ENCODE data around the gene CTU2. TPM values are rescaled to one million over a fixed set of nuclear protein-coding genes. Genes with fewer than 3 reads are reported as not detected.

The CTU2 gene
- total RNA-seq, 1 experiment from 2014 or later = 52.4 TPM

GRCh38 chr16:88733630-88734360 lies 27.5 kb downstream of the CTU2 start (continued):
- TF ChIP-seq ZNF396 (CRISPR knock-in tag; IDR thresholded peaks at IDR 0.05; ENCODE audit: borderline replicate concordance) = no peak
- TF ChIP-seq ZNF232 (CRISPR knock-in tag; IDR thresholded peaks at IDR 0.05) = no peak
- TF ChIP-seq, protein P1, sequence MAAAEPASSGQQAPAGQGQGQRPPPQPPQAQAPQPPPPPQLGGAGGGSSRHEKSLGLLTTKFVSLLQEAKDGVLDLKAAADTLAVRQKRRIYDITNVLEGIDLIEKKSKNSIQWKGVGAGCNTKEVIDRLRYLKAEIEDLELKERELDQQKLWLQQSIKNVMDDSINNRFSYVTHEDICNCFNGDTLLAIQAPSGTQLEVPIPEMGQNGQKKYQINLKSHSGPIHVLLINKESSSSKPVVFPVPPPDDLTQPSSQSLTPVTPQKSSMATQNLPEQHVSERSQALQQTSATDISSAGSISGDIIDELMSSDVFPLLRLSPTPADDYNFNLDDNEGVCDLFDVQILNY (CRISPR knock-in tag; IDR thresholded peaks at IDR 0.05) = no peak
- TF ChIP-seq HMGA2 (CRISPR knock-in tag; IDR thresholded peaks at IDR 0.05) = no peak
- no peak for TF ChIP-seq TEAD1 (CRISPR knock-in tag; IDR thresholded peaks at IDR 0.05)
- TF ChIP-seq FOXK1 (CRISPR knock-in tag; IDR thresholded peaks at IDR 0.05) = no peak
- TF ChIP-seq OVOL2 (CRISPR knock-in tag; IDR thresholded peaks at IDR 0.05; ENCODE audit: borderline replicate concordance) = no peak

DNA sequence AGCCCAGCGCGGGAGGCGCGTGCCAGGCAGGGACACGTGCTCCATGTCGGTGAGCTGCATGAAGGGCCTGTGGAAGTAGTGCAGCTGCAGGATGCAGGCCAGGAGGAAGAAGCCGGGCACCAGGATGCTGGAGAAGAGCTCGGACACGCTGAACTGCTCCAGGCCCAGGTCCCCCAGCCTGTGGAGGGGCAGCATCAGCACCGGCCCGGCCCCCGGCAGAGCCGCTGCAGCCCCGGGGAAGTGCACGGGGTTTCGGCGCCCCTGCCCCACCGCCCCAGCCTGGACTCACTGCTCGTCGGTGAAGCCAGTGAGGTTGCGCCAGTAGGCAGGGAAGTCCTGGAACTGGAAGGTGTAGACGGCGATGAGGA lies 28.0 kb downstream of the CTU2 start:
- TF ChIP-seq TCF7 (CRISPR knock-in tag; IDR thresholded peaks at IDR 0.05; ENCODE audit: low read depth) (no peak), FOXP1 (CRISPR knock-in tag; IDR thresholded peaks at IDR 0.05; ENCODE audit: borderline replicate concordance) (no peak)
- TF ChIP-seq, protein P2, sequence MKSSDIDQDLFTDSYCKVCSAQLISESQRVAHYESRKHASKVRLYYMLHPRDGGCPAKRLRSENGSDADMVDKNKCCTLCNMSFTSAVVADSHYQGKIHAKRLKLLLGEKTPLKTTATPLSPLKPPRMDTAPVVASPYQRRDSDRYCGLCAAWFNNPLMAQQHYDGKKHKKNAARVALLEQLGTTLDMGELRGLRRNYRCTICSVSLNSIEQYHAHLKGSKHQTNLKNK (CRISPR knock-in tag; IDR thresholded peaks at IDR 0.05) = no peak
- no peak for DNase-seq (ENCODE audit: low spot score)
- H3K27me3 Mint-ChIP-seq (ENCODE audit: low read depth) = no peaks in the 10 kb centered on the region
- no peaks in the 10 kb centered on the region for H3K36me3 Mint-ChIP-seq
- H3K4me1 Mint-ChIP-seq = no peaks in the 10 kb centered on the region
- ChIA-PET POLR2A (no interaction called here), CTCF (interaction anchor here (1.4 to 4.1 kb wide), 3 partner anchors 12 to 62 kb away, joined by 6 to 185 read pairs (median 80); no protein-coding TSS in a partner anchor)
- no peak for ATAC-seq
- no peaks in the 10 kb centered on the region for H3K9me3 Mint-ChIP-seq
- no peak overlapping the region for H3K27ac Mint-ChIP-seq
- H3K4me3 Mint-ChIP-seq = no peak overlapping the region

DNA sequence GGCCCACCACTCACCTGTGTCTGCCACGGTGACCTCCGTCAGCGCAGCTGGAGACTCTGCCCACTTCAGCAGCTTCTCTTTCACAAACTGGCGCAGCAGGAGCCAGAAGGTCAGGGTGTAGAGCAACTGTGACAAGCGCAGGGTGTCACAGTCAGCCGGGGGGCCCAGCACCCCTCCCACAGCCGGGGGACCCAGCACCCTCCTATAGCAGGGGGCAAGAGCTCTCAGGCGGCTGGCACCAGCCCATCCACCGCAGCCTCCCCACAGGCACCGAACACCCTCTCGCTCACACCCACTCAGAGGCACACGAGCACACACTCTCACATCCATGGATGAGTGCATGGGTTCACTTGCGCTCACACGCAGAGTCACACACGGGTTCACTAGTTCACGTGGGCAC lies 28.8 kb downstream of the CTU2 start:
- H3K4me1 Mint-ChIP-seq = no peaks in the 10 kb centered on the region
- CTCF ChIA-PET = interaction anchor here (1.4 to 4.1 kb wide), 3 partner anchors 12 to 62 kb away, joined by 6 to 185 read pairs (median 80); no protein-coding TSS in a partner anchor
- no peak for DNase-seq (ENCODE audit: low spot score)
- H3K27me3 Mint-ChIP-seq (ENCODE audit: low read depth) = no peaks in the 10 kb centered on the region
- no peak overlapping the region for H3K27ac Mint-ChIP-seq
- no peaks in the 10 kb centered on the region for H3K36me3 Mint-ChIP-seq
- H3K4me3 Mint-ChIP-seq = no peak overlapping the region
- H3K9me3 Mint-ChIP-seq = no peaks in the 10 kb centered on the region
- ATAC-seq = no peak
- POLR2A ChIA-PET = no interaction called here
- TF ChIP-seq USF1 (CRISPR knock-in tag; IDR thresholded peaks at IDR 0.05) (no peak), NR1H2 (CRISPR knock-in tag; IDR thresholded peaks at IDR 0.05) (no peak), MXD4 (CRISPR knock-in tag; IDR thresholded peaks at IDR 0.05; ENCODE audit: borderline replicate concordance) (no peak), ZNF138 (CRISPR knock-in tag; conservative IDR thresholded peaks at IDR 0.05) (no peak), ELF4 (CRISPR knock-in tag; IDR thresholded peaks at IDR 0.05; ENCODE audit: low read depth) (no peak), ZNF317 (CRISPR knock-in tag; IDR thresholded peaks at IDR 0.05; ENCODE audit: borderline replicate concordance, low read depth) (no peak), GRHL2 (CRISPR knock-in tag; IDR thresholded peaks at IDR 0.05; ENCODE audit: insufficient replicate concordance, severe bottlenecking) (no peak), CBFB (CRISPR knock-in tag; IDR thresholded peaks at IDR 0.05; ENCODE audit: low read depth) (no peak), CDX4 (CRISPR knock-in tag; IDR thresholded peaks at IDR 0.05; ENCODE audit: borderline replicate concordance) (no peak), NFYB (CRISPR knock-in tag; conservative IDR thresholded peaks at IDR 0.05; ENCODE audit: low read depth) (no peak), ESRRA (CRISPR knock-in tag; IDR thresholded peaks at IDR 0.05; ENCODE audit: borderline replicate concordance) (no peak), SMAD4 (CRISPR knock-in tag; IDR thresholded peaks at IDR 0.05) (no peak), JUN (CRISPR knock-in tag; IDR thresholded peaks at IDR 0.05) (no peak), FOXK1 (CRISPR knock-in tag; IDR thresholded peaks at IDR 0.05) (no peak), NFATC4 (CRISPR knock-in tag; IDR thresholded peaks at IDR 0.05) (no peak)
- TF ChIP-seq, protein P3, sequence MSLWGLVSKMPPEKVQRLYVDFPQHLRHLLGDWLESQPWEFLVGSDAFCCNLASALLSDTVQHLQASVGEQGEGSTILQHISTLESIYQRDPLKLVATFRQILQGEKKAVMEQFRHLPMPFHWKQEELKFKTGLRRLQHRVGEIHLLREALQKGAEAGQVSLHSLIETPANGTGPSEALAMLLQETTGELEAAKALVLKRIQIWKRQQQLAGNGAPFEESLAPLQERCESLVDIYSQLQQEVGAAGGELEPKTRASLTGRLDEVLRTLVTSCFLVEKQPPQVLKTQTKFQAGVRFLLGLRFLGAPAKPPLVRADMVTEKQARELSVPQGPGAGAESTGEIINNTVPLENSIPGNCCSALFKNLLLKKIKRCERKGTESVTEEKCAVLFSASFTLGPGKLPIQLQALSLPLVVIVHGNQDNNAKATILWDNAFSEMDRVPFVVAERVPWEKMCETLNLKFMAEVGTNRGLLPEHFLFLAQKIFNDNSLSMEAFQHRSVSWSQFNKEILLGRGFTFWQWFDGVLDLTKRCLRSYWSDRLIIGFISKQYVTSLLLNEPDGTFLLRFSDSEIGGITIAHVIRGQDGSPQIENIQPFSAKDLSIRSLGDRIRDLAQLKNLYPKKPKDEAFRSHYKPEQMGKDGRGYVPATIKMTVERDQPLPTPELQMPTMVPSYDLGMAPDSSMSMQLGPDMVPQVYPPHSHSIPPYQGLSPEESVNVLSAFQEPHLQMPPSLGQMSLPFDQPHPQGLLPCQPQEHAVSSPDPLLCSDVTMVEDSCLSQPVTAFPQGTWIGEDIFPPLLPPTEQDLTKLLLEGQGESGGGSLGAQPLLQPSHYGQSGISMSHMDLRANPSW (CRISPR knock-in tag; conservative IDR thresholded peaks at IDR 0.05; ENCODE audit: low read depth) = no peak
- TF ChIP-seq, protein P4, sequence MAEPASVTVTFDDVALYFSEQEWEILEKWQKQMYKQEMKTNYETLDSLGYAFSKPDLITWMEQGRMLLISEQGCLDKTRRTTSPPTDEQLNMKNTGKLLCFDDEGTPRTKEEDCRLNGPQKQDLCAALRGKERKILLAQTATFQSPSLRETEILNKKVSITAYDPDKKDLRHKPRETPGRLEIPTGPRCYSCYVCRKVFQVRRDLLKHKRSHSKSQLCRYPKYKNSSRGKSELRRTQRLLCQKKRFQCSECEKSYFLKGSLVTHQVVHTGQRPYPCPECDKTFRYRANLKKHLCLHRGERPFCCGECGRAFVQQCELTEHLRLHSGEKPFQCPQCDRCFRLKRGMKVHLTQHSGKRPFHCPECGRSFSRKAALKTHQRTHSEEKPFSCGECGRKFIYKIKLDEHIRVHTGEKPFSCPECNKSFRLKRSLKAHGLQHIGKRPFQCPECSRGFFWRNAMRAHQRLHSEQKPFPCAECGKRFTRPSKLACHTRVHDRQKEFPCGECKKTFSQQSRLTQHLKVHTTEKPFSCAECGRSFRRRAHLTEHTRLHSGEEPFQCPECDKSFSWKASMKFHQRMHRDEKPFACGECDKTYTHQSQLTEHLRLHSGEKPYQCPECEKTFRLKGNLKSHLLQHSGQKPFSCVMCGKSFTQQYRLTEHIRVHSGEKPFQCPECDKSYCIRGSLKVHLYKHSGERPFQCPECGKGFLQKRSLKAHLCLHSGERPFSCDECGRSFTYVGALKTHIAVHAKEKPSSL (CRISPR knock-in tag; conservative IDR thresholded peaks at IDR 0.05) = no peak
